Measurements from ENCODE around the gene RASGRP4. TPM values are rescaled to one million over a fixed set of nuclear protein-coding genes. Genes with fewer than 3 reads are reported as not detected.

The RASGRP4 gene
- total and polyA plus RNA-seq, 4 donors: 3.5 to 39.0 (median 8.7) TPM

- H3K27me3 ChIP-seq (ENCODE audit: control insufficient read depth in 3 of 3, insufficient read depth in 3 of 3, low read length in 2 of 3): no peaks in the 10 kb centered on the region
- H3K27ac ChIP-seq (ENCODE audit: low read depth in 1 of 2, low read length in 1 of 2): peak overlapping the region in 1 of 2 donors; percentile 66
- peaks cover 0 to 2% (median 0%) of the 10 kb centered on the region in 4 donors for H3K36me3 ChIP-seq (ENCODE audit: control insufficient read depth in 4 of 4, insufficient read depth in 4 of 4, low read length in 4 of 4)
- no peak overlapping the region for H3K9ac ChIP-seq (ENCODE audit: insufficient read depth in 1 of 2, low read length in 2 of 2)
- ATAC-seq (ENCODE audit: insufficient read depth, low FRiP score): peak; percentile 89
- peak; percentile 32 to 56 (median 55) for DNase-seq
- H3K4me1 ChIP-seq (ENCODE audit: control insufficient read depth in 5 of 5, insufficient read depth in 5 of 5, low read length in 5 of 5): peaks cover 0 to 14% (median 0%) of the 10 kb centered on the region in 5 donors
- WGBS, 2 donors: 10 to 15% methylated on average over 46 to 49 of the region's 49 CpGs
- H3K9me3 ChIP-seq (ENCODE audit: control insufficient read depth in 4 of 4, insufficient read depth in 3 of 4, low read length in 3 of 4): peaks cover 0 to 2% (median 0%) of the 10 kb centered on the region in 4 donors
- TF ChIP-seq, protein P1, sequence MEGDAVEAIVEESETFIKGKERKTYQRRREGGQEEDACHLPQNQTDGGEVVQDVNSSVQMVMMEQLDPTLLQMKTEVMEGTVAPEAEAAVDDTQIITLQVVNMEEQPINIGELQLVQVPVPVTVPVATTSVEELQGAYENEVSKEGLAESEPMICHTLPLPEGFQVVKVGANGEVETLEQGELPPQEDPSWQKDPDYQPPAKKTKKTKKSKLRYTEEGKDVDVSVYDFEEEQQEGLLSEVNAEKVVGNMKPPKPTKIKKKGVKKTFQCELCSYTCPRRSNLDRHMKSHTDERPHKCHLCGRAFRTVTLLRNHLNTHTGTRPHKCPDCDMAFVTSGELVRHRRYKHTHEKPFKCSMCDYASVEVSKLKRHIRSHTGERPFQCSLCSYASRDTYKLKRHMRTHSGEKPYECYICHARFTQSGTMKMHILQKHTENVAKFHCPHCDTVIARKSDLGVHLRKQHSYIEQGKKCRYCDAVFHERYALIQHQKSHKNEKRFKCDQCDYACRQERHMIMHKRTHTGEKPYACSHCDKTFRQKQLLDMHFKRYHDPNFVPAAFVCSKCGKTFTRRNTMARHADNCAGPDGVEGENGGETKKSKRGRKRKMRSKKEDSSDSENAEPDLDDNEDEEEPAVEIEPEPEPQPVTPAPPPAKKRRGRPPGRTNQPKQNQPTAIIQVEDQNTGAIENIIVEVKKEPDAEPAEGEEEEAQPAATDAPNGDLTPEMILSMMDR (IDR thresholded peaks at IDR 0.05; ENCODE audit: control extremely low read depth, extremely low read depth): no peak
- H3K4me3 ChIP-seq: peak overlapping the region; percentile 11
Measured at GRCh38 chr19:38417544-38418506, 8.2 kb downstream of the RASGRP4 start.

GRCh38 chr19:38417146-38417543 lies 8.9 kb downstream of the RASGRP4 start:
- Histone ChIP-seq H3K36me3 (ENCODE audit: control insufficient read depth in 4 of 4, insufficient read depth in 4 of 4, low read length in 4 of 4) (peaks cover 0 to 2% (median 0%) of the 10 kb centered on the region in 4 donors), H3K9me3 (ENCODE audit: control insufficient read depth in 4 of 4, insufficient read depth in 3 of 4, low read length in 3 of 4) (peaks cover 0 to 2% (median 0%) of the 10 kb centered on the region in 4 donors), H3K27ac (ENCODE audit: low read depth in 1 of 2, low read length in 1 of 2) (peak overlapping the region in 1 of 2 donors; percentile 38), H3K27me3 (ENCODE audit: control insufficient read depth in 3 of 3, insufficient read depth in 3 of 3, low read length in 2 of 3) (no peaks in the 10 kb centered on the region), H3K4me1 (ENCODE audit: control insufficient read depth in 5 of 5, insufficient read depth in 5 of 5, low read length in 5 of 5) (peaks cover 0 to 14% (median 0%) of the 10 kb centered on the region in 5 donors), H3K9ac (ENCODE audit: insufficient read depth in 1 of 2, low read length in 2 of 2) (no peak overlapping the region), H3K4me3 (no peak overlapping the region)
- DNase-seq: no peak
- TF ChIP-seq, protein P1 (IDR thresholded peaks at IDR 0.05; ENCODE audit: control extremely low read depth, extremely low read depth): no peak
- 88 to 91% methylated on average over 8 of the region's 8 CpGs for WGBS, 2 donors
- ATAC-seq (ENCODE audit: insufficient read depth, low FRiP score): no peak

DNA sequence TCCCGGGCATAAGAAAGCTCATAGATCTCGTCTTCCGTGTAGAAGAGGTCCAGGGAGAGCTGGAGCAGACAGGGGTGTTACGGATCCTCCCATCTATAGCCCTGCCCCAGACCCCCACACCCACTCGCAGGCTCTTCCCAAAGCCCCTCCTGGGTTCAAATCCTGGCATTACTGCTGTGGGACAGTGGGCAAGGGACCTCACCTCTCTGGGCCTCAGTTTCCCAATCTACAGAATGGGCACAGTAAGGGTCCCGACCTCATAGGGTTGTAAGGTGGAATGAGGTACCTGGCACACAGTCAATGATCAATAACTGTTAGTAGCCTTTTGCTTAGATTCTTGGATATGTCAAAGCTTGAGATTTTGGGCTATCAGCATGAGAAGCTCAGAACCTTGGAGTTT lies 12.6 kb downstream of the RASGRP4 start:
- H3K9ac ChIP-seq (ENCODE audit: insufficient read depth in 1 of 2, low read length in 2 of 2): no peak overlapping the region
- H3K27ac ChIP-seq (ENCODE audit: low read depth in 1 of 2, low read length in 1 of 2): no peak overlapping the region
- ATAC-seq (ENCODE audit: insufficient read depth, low FRiP score) (no peak), DNase-seq (no peak)
- no peaks in the 10 kb centered on the region for H3K9me3 ChIP-seq (ENCODE audit: control insufficient read depth in 4 of 4, insufficient read depth in 3 of 4, low read length in 3 of 4)
- peaks cover 0 to 2% (median 0%) of the 10 kb centered on the region in 4 donors for H3K36me3 ChIP-seq (ENCODE audit: control insufficient read depth in 4 of 4, insufficient read depth in 4 of 4, low read length in 4 of 4)
- 91 to 96% methylated on average over 6 of the region's 6 CpGs for WGBS, 2 donors
- H3K27me3 ChIP-seq (ENCODE audit: control insufficient read depth in 3 of 3, insufficient read depth in 3 of 3, low read length in 2 of 3): no peaks in the 10 kb centered on the region
- TF ChIP-seq, protein P1 (IDR thresholded peaks at IDR 0.05; ENCODE audit: control extremely low read depth, extremely low read depth): no peak
- H3K4me3 ChIP-seq: no peak overlapping the region
- peaks cover 0 to 13% (median 0%) of the 10 kb centered on the region in 5 donors for H3K4me1 ChIP-seq (ENCODE audit: control insufficient read depth in 5 of 5, insufficient read depth in 5 of 5, low read length in 5 of 5)

Data from lung (tissue), 12 donors.